ENCODE data around the gene S100A4. TPM values are rescaled to one million over a fixed set of nuclear protein-coding genes. Genes with fewer than 3 reads are reported as not detected.

Gene S100A4
- polyA plus RNA-seq, 1 donor from 2014 or later, result not detected

- H3K9me3 ChIP-seq (ENCODE audit: low read length), result no peaks in the 10 kb centered on the region
- no peaks in the 10 kb centered on the region for H3K9me2 ChIP-seq (ENCODE audit: insufficient read depth, low read length)
- no peak overlapping the region for H3K4me3 ChIP-seq (ENCODE audit: low read length)
- no peaks in the 10 kb centered on the region for H3K36me3 ChIP-seq (ENCODE audit: insufficient read depth, low read length)
- H3K79me2 ChIP-seq (replicated peaks; ENCODE audit: insufficient read depth, low read length), result no peaks in the 10 kb centered on the region
- no peak overlapping the region for H3K27ac ChIP-seq (ENCODE audit: low read length)
- H3K9ac ChIP-seq (ENCODE audit: low read length), result no peak overlapping the region
- H4K20me1 ChIP-seq (ENCODE audit: insufficient read depth), result no peaks in the 10 kb centered on the region
- no peak overlapping the region for H3K4me2 ChIP-seq (ENCODE audit: low read length)
- no peaks in the 10 kb centered on the region for H3F3A ChIP-seq (ENCODE audit: insufficient read depth, low read length, poor library complexity, severe bottlenecking)
- H3K27me3 ChIP-seq (ENCODE audit: insufficient read depth, low read depth, low read length), result no peaks in the 10 kb centered on the region
- no peak overlapping the region for H2AFZ ChIP-seq (ENCODE audit: low read depth, low read length)
- TF ChIP-seq EZH2 (IDR thresholded peaks at IDR 0.05; ENCODE audit: borderline replicate concordance, insufficient read depth, low read length, poor library complexity, severe bottlenecking) (no peak), TAF1 (IDR thresholded peaks at IDR 0.05; ENCODE audit: low read depth) (no peak), SMC3 (conservative IDR thresholded peaks at IDR 0.05; ENCODE audit: poor library complexity) (no peak), MXI1 (conservative IDR thresholded peaks at IDR 0.05; ENCODE audit: poor library complexity, severe bottlenecking) (no peak), EP300 (conservative IDR thresholded peaks at IDR 0.05; ENCODE audit: poor library complexity, severe bottlenecking) (no peak), RAD21 (conservative IDR thresholded peaks at IDR 0.05) (no peak), POLR2AphosphoS5 (IDR thresholded peaks at IDR 0.05) (no peak), REST (IDR thresholded peaks at IDR 0.05; ENCODE audit: borderline replicate concordance) (no peak), CTCF (IDR thresholded peaks at IDR 0.05; ENCODE audit: poor library complexity, severe bottlenecking) (no peak)
Observed at GRCh38 chr1:153552335-153552734, 6.7 kb upstream of the S100A4 start.

- H3K79me2 ChIP-seq (replicated peaks; ENCODE audit: insufficient read depth, low read length), result no peaks in the 10 kb centered on the region
- H3F3A ChIP-seq (ENCODE audit: insufficient read depth, low read length, poor library complexity, severe bottlenecking), result no peaks in the 10 kb centered on the region
- H3K4me3 ChIP-seq (ENCODE audit: low read length), result no peak overlapping the region
- no peak overlapping the region for H2AFZ ChIP-seq (ENCODE audit: low read depth, low read length)
- no peak overlapping the region for H3K27ac ChIP-seq (ENCODE audit: low read length)
- no peaks in the 10 kb centered on the region for H4K20me1 ChIP-seq (ENCODE audit: insufficient read depth)
- TF ChIP-seq EZH2 (IDR thresholded peaks at IDR 0.05; ENCODE audit: borderline replicate concordance, insufficient read depth, low read length, poor library complexity, severe bottlenecking), result no peak
- no peak for TF ChIP-seq REST (IDR thresholded peaks at IDR 0.05; ENCODE audit: borderline replicate concordance)
- no peak for TF ChIP-seq POLR2AphosphoS5 (IDR thresholded peaks at IDR 0.05)
- TF ChIP-seq EP300 (conservative IDR thresholded peaks at IDR 0.05; ENCODE audit: poor library complexity, severe bottlenecking), result no peak
- no peak for TF ChIP-seq TAF1 (IDR thresholded peaks at IDR 0.05; ENCODE audit: low read depth)
- TF ChIP-seq RAD21 (conservative IDR thresholded peaks at IDR 0.05), result no peak
- no peak for TF ChIP-seq CTCF (IDR thresholded peaks at IDR 0.05; ENCODE audit: poor library complexity, severe bottlenecking)
- no peak for TF ChIP-seq MXI1 (conservative IDR thresholded peaks at IDR 0.05; ENCODE audit: poor library complexity, severe bottlenecking)
- no peak for TF ChIP-seq SMC3 (conservative IDR thresholded peaks at IDR 0.05; ENCODE audit: poor library complexity)
- no peaks in the 10 kb centered on the region for H3K9me2 ChIP-seq (ENCODE audit: insufficient read depth, low read length)
- no peak overlapping the region for H3K4me2 ChIP-seq (ENCODE audit: low read length)
- H3K27me3 ChIP-seq (ENCODE audit: insufficient read depth, low read depth, low read length), result no peaks in the 10 kb centered on the region
- no peaks in the 10 kb centered on the region for H3K9me3 ChIP-seq (ENCODE audit: low read length)
- H3K36me3 ChIP-seq (ENCODE audit: insufficient read depth, low read length), result no peaks in the 10 kb centered on the region
- no peak overlapping the region for H3K9ac ChIP-seq (ENCODE audit: low read length)
Observed at GRCh38 chr1:153550827-153551500, 5.4 kb upstream of the S100A4 start.
